ENCODE results near the gene SPATA3. TPM values are rescaled to one million over a fixed set of nuclear protein-coding genes. Genes with fewer than 3 reads are reported as not detected.

SPATA3 gene
- total and polyA plus RNA-seq, 2 of the 8 experiments (the other 6 are each of a cell fraction or from before 2014, with no cell fraction given) = not detected

DNA sequence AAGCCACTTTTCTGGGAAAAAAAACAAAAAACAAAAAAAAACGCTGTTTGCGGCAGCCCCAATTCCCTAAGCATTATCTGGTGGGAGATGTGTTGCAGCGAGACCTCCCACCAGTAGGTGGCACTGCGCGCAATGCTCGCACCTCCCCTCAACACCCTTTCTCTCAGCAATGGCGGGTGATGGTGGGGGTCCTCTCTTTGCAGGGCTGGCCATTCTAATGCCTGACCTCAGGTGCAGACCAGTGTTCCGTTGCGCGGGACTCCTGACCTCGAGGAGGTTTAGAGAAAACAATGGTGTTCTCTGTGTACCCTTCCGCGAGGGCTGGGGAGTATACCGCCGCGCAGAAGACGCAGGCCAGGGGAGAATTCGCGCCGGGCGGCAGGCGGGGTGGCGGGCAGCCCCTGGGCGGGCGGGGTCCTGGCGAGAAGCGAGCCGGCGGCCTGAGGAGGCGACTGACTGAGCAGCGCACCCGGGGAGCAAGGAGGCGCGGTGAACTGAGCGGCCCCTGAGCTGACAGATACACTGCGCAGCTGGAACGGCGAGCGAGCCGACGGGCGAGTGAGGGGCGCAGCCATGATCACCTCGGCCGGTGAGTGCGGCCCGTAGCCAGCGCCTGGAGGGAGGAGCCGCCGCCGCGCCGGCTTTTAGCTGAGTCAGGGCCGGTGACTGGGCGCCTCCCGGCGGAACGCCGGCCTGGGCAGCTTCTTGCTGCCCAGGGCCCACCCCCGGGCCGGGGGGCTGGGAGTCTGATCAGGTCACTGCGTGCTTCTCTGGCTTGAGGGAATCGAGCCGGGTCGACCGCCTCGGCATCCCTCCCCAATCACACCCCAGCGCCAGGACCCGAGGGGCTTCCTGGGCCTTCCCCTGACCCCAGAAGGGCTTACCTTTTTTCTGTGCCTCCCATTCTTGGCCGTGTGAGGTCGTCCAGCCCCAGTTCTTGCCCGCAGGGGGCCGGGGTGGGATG lies 60.8 kb downstream of the SPATA3 start, which contains the start of gene PSMD1 (continued):
- no peak for TF ChIP-seq CHD7 (IDR thresholded peaks at IDR 0.05; ENCODE audit: insufficient replicate concordance, low read length)
- TF ChIP-seq, protein P1, sequence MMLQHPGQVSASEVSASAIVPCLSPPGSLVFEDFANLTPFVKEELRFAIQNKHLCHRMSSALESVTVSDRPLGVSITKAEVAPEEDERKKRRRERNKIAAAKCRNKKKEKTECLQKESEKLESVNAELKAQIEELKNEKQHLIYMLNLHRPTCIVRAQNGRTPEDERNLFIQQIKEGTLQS (IDR thresholded peaks at IDR 0.05; ENCODE audit: insufficient read depth, low read depth, low read length) = no peak
- TF ChIP-seq TEAD4 (IDR thresholded peaks at IDR 0.05; ENCODE audit: low read depth, low read length) = no peak
- TF ChIP-seq, protein P2, sequence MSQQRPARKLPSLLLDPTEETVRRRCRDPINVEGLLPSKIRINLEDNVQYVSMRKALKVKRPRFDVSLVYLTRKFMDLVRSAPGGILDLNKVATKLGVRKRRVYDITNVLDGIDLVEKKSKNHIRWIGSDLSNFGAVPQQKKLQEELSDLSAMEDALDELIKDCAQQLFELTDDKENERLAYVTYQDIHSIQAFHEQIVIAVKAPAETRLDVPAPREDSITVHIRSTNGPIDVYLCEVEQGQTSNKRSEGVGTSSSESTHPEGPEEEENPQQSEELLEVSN (IDR thresholded peaks at IDR 0.05) = no peak
- no peak for TF ChIP-seq SUZ12 (IDR thresholded peaks at IDR 0.05; ENCODE audit: low read length)
- peak; percentile 74 for TF ChIP-seq SP2 (IDR thresholded peaks at IDR 0.05; ENCODE audit: low read length)
- no peak for TF ChIP-seq GTF2F1 (IDR thresholded peaks at IDR 0.05; ENCODE audit: borderline replicate concordance, low read depth, low read length)
- peak; percentile 48 for TF ChIP-seq ASH2L (IDR thresholded peaks at IDR 0.05; ENCODE audit: low read length)
